Raji (cell line): ENCODE measurements around the gene GZMH.

ENCODE experiments used
- POLR2A ChIP-seq: IDR thresholded peaks from 2 replicates; pipeline ENCODE4 v1.6.1; 2011; ENCODE audit warnings: low read depth, low read length, control low read depth; ENCODE audit not compliant: insufficient read depth

The GZMH gene, protein sequence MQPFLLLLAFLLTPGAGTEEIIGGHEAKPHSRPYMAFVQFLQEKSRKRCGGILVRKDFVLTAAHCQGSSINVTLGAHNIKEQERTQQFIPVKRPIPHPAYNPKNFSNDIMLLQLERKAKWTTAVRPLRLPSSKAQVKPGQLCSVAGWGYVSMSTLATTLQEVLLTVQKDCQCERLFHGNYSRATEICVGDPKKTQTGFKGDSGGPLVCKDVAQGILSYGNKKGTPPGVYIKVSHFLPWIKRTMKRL

DNA sequence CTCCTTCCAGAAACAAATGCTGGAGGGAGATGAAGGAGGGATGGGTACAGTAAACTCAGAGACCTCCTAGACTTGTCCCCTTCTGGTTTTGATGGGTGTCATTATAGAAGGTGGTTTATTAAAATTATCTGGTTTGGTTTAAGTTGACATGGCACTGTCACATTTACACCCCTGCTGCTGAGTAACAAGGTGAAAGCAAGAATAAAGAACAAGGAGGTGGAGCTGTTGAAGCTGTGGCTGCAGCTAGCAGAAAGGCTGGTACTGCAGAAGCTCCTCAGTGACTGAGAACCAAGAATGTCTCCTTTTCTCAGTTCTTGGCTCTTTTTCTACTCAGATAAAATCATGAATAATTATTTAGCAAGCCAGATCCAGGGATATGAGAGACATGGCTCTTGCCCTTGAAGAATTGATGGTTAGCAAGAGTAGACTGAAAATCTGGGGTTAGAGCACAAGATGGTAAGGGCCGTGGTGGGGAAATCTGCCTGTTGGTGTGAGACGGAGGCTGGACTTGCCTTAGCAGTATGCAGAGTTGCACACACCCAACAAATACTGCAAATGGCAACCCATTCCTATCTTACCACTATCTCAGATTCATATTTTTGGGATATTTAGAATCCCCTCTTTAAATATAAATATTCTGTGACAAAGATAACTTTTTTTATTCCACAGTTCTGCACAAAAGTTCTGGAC lies at the start of gene GZMH:
Gene GZMH (minus strand): TSS at position 31 of the 690 bp plus-strand sequence. CDS start 72 bp downstream, outside the sequence.
- TF ChIP-seq POLR2A, result no peak

DNA sequence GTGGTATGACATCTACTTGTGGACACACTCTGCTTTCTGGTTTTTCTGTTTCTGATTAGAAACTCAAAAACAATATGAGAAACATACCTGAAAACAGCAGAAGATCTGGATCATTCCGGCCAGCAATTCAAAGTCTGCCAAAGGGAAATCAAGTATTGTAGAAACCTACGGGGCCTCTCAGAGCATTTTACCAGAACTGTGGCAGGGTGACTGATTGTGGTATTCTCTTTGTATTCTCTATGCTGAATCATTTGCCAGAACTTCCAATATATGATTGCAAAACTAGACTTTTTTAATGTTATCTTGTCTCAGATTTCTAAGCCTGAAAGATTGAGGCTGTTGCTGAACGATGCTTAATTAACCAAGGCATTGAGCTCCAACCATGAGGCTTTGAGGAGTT lies 30.4 kb upstream of the GZMH start:
- no peak for TF ChIP-seq POLR2A

DNA sequence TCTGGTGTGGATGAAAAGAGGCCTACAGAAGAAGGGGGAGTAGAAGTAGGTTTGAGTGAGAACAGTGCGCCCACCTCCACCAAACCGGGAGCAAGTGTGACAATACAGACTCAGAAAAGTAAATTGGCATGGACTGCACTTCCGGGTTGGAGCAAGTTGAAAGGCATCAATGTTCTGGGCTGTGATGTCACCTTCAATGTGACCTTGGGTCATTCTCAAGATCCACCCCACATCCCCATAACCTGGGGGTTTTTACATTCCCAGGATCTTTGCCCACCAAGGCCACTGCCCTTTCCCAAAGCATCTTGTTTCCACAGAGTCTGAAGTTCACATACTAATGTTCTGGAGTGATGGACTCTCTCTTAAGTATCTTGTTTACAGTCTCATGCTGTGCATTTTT lies 29.8 kb upstream of the GZMH start:
- TF ChIP-seq POLR2A, result no peak

DNA sequence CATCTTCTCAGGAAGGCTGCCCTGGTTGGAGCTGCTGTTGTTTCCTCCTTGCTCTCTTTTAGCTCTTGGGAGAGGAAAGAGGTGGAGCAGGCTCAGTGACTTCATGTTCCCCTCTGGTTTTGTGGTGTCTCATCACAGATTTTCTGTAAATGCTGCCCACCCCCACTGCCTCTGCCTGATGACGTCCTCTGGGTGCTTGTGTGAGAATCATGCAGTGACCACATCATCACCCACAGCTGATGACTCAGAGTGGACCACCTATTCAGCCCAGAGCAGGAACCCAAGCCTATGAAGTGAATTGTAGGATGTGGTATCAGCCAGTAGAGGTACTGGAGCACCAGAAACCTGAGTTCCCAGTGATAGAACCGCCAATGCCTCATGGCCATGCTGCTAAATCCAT lies 24.7 kb upstream of the GZMH start, which contains the start of gene GZMB:
Gene GZMB (minus strand): TSS at position 33 of the 400 bp plus-strand sequence. CDS start 30 bp downstream, at position 3.
- no peak for TF ChIP-seq POLR2A

DNA sequence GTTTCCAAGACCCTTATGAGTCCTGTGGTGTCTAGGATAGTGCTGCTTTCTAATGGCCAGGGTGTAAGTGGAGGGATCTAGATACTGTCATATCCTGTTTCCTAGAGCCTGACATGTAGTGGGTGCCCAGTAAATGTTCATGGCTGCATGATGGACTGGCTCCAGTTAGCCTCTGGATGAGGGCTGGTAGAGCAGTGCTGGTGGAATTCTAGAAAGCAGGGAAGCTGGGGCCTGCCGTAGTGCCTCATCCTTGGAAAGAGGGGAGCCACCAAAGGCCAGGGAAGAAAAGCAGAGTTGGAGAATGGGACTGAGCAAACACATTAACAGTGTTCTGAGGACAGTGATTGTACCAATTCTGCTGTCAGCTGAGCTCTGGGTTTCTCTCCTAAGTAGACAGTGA lies 23.9 kb upstream of the GZMH start:
- no peak for TF ChIP-seq POLR2A

DNA sequence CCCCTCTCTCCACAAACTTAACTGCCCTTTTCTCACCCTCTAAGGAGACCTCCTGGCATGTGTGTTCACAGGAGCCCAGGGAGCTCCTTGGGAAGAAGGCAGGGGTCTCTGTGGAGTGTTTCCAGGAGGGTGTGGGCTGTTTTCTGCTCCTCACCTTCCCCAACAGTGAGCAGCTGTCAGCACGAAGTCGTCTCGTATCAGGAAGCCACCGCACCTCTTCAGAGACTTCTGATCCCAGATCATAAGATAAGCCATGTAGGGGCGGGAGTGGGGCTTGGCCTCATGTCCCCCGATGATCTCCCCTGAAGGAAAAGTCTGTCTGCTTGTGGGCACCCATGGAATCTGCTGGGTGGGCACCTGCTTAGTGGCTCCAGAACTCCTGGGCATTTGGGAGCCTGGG lies 23.3 kb upstream of the GZMH start:
- TF ChIP-seq POLR2A, result no peak

DNA sequence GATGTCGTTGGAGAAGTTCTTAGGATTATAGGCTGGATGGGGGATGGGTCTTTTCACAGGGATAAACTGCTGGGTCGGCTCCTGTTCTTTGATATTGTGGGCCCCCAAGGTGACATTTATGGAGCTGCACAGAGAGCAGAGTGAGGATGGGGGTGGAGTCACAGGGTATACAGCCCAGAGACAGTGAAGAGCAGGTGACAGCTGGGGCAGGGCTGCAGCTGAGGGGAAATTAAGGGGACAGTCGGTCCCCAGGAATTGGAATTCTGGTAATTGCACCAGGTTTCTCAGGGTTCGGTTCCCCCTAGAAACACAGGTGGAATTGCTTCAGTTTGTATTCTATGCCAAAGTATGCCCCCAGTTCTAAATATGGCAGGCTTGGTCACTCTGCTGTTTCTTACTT lies 22.9 kb upstream of the GZMH start:
- no peak for TF ChIP-seq POLR2A

DNA sequence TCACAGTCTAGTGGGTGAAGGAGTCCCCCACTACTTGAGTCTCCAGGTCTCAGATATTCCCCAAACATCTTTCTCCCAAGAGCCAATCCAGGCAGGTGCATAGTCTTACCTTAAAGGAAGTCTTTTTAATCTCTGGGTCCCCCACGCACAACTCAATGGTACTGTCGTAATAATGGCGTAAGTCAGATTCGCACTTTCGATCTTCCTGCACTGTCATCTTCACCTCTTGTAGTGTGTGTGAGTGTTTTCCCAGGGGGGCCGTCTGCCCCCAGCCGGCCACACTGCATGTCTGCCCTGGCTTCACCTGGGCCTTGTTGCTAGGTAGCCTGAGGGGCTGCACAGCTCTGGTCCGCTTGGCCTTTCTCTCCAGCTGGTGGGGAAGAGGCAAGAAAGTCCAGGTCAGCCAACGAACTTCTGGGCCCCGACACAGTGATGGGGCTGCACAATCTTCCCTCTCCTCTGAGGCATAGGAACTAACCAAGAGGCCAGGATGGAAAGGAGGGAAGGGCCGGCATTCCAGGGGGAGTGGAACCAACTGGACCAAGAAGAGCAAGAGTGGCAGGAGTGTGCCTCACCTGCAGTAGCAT lies 22.4 kb upstream of the GZMH start:
- TF ChIP-seq POLR2A, result no peak

DNA sequence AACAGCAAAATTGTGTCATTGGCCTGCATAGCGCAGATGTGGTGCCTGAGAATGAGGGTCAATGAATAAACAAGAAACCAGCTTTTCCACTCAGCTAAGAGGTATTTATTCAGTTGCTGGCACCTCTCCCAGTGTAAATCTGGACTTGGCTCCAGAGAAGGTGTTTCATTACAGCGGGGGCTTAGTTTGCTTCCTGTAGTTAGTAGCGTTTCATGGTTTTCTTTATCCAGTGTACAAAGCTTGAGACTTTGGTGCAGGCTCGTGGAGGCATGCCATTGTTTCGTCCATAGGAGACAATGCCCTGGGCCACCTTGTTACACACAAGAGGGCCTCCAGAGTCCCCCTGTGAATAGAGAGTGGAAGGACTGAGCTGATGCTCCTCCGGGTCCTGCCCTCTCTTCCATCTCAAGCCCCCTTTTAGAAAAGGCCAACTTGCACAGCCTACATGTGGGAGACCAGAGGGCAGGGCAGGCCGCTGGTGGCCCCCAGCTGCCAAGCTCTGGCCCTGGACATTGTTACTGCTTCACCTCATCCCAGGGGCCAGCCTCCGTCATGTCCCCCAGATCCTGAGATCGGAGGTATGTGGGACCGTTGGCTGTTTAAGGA lies 21.5 kb upstream of the GZMH start:
- no peak for TF ChIP-seq POLR2A

DNA sequence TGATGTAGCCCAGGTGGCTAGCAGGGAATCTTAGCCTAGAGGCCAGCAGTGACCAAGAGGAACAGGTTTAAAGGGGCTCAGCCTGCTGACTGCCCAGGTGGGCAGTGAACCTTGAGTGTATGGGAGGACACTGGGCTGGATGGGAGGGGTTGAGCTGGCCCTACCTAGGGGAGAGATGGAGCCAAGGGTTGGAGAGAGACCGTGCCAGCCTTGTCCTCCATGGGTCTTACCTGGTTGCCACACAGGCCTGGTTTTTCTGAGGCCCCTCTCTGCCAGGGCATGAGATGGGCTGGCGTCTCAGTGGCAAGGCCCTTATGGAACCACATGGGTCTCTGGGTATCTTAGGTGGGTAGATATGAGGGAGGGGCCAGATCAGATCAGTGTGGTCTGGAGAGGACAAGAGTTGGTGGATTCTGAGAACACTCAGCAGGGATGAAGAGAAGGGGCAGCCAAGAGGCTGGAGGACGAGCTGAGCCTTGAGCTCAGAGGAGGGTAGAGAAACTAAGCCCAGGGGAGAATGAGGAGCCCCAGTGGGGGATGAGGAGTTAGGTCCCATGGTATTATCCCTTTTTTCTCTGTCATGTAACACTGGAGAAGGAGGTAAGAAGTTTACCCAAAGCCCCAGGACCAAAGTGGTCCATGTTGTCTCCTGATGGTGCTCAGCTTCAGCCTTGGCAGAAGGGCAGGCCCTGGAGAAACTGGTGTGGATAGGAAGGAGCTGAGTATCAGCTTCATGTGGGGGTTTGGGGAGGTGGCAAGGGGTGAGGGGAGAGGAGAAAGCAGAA lies 20.8 kb upstream of the GZMH start:
- TF ChIP-seq POLR2A, result no peak

DNA sequence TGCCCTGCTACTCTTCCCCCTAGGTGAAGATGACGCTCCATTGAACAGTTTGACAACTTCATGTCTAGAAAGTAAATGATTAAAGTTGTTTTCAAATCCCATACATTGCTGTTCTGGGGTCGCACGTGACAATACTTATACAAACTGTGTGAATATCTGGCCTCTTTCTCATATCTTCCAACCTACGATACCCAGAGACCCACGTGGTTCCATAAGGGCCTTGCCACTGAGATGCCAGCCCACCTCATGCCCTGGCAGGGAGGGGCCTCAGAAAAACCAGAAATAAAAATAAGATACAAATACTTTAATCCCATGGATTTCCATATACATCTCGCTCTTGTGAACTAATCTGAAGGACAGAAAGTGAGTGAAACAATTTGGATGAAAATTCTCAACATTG lies 20.0 kb upstream of the GZMH start:
- no peak for TF ChIP-seq POLR2A

DNA sequence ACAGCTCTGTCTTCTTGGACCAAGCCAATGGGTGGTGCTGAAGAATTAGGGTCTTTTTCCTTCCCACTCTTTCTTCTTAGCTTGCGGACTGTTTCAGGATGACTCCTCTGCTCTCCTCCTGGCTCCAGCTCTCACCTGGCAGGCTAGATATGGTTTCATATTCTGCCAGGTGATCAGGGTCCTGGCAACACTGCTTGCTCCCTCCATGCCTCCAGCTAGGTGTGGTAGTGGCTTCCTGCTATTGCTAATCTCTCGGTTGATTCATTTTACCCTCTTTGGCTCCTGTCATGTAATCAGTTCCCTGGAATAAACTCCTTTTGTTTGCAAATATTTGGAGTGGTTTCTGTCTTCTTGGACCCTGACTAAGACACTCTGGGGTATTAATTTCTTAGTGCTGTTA lies 4.3 kb upstream of the GZMH start:
- TF ChIP-seq POLR2A, result no peak

DNA sequence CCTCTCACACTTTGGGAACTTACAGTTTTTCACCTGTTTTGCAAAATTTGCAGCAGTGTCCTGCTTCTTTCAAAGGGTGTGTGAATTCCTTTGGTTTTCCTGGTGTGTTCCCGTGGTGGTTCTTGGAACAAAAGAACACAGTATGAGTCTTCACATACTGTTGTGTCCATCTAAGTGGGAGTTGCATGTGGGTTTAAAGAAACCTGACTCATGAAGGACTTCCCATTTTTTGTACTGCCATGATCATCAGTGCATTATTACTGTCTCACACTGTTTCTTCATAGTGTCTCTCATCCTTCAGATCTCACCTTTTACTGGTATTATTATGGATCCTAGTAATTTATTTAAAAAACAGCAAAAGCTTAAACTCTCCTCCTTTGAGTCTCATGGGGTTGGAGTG lies 3.8 kb upstream of the GZMH start:
- no peak for TF ChIP-seq POLR2A

DNA sequence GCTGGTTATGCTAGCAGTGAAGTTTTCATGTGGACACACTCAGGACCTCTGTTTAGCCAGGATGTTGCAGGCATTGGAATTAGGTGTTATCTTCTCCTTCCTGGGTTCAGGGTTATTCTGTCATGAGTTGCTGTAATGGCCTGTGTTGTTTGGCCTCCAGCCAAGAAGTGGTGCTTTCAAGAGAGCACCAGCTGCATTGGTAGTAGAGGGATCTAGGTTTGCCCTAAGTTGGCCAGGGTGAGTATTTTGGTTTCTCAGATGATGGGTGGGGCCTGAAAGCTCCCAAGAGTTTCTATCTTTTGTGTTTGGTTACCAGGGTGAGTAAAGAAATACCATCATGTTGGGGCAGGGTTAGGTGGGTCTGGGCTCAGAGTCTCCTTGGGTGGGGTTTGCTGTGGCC lies 2.7 kb upstream of the GZMH start:
- no peak for TF ChIP-seq POLR2A
